Measurements from ENCODE around the gene SRSF8.
"Not testable (repeated sequence)": the region's sequence is repeated elsewhere in the genome, so short reads cannot be mapped to it uniquely, and the experiment has no call there.

The SRSF8 gene

GRCh38 chr11:95095858-95096587 lies 29.3 kb downstream of the SRSF8 start:
- DNase-seq (ENCODE audit: low read depth in 3 of 3, low spot score in 1 of 3) = no peak

GRCh38 chr11:95097209-95097608 lies 30.5 kb downstream of the SRSF8 start:
- no peak for DNase-seq (ENCODE audit: low read depth in 3 of 3, low spot score in 1 of 3)

- no peak for DNase-seq (ENCODE audit: low read depth in 3 of 3, low spot score in 1 of 3)
These were observed 32.1 kb downstream of the SRSF8 start for GRCh38 chr11:95098826-95099225.

- DNase-seq (ENCODE audit: low read depth in 3 of 3, low spot score in 1 of 3) = no peak
These were observed 33.5 kb downstream of the SRSF8 start for GRCh38 chr11:95100191-95100648.

GRCh38 chr11:95100856-95101507 lies 34.3 kb downstream of the SRSF8 start:
- DNase-seq (ENCODE audit: low read depth in 3 of 3, low spot score in 1 of 3) = no peak

- no peak for DNase-seq (ENCODE audit: low read depth in 3 of 3, low spot score in 1 of 3)
These were observed 35.2 kb downstream of the SRSF8 start for GRCh38 chr11:95101935-95102334.

- no peak for DNase-seq (ENCODE audit: low read depth in 3 of 3, low spot score in 1 of 3)
These were observed 36.0 kb downstream of the SRSF8 start for GRCh38 chr11:95102733-95103132.

- DNase-seq (ENCODE audit: low read depth in 3 of 3, low spot score in 1 of 3) = no peak
These were observed 37.0 kb downstream of the SRSF8 start for GRCh38 chr11:95103701-95104100.

- DNase-seq (ENCODE audit: low read depth in 3 of 3, low spot score in 1 of 3) = no peak
These were observed 37.6 kb downstream of the SRSF8 start for GRCh38 chr11:95104121-95104830.

GRCh38 chr11:95104856-95105255 lies 38.1 kb downstream of the SRSF8 start:
- no peak for DNase-seq (ENCODE audit: low read depth in 3 of 3, low spot score in 1 of 3)

GRCh38 chr11:95108159-95108611 lies 41.5 kb downstream of the SRSF8 start:
- DNase-seq (ENCODE audit: low read depth in 3 of 3, low spot score in 1 of 3) = no peak

GRCh38 chr11:95108671-95109551 lies 42.2 kb downstream of the SRSF8 start:
- DNase-seq (ENCODE audit: low read depth in 3 of 3, low spot score in 1 of 3) = no peak

GRCh38 chr11:95111471-95111870 lies 44.8 kb downstream of the SRSF8 start:
- not testable (repeated sequence) for DNase-seq (ENCODE audit: low read depth in 3 of 3, low spot score in 1 of 3)

- no peak for DNase-seq (ENCODE audit: low read depth in 3 of 3, low spot score in 1 of 3)
These were observed 45.3 kb downstream of the SRSF8 start for GRCh38 chr11:95111923-95112540.

GRCh38 chr11:95115597-95115996 lies 48.9 kb downstream of the SRSF8 start:
- DNase-seq (ENCODE audit: low read depth in 3 of 3, low spot score in 1 of 3) = no peak

- DNase-seq (ENCODE audit: low read depth in 3 of 3, low spot score in 1 of 3) = no peak
These were observed 52.8 kb downstream of the SRSF8 start for GRCh38 chr11:95119361-95120060.
